GM12878 (cell line): ENCODE results near the gene DNAH17. TPM values are rescaled to one million over a fixed set of nuclear protein-coding genes. Genes with fewer than 3 reads are reported as not detected.

Experiments used
- ATAC-seq: fragments of 200-7000 bp; cut with Tn5 transposase; 3 replicates; pipeline ENCODE4 v1.9.1; 2020; ENCODE audit warnings: mild to moderate bottlenecking, moderate library complexity
- BruUV-seq: library from RNA; stranded (reverse); fragments of 400-500 nt; replicated peaks from 2 replicates; lab custom pipeline; 2021; lab: Mats Ljungman, UMichigan
- CTCF ChIA-PET: fragments of 300-600 bp; sonication (Branson Sonifier 250); formaldehyde crosslinking; extraction: SDS; loops from one replicate; lab custom pipeline; 2021; ENCODE audit warnings: inconsistent platforms; lab: Yijun Ruan, JAX
- POLR2A ChIA-PET: fragments of 350-600 bp; formaldehyde crosslinking; extraction: SDS; loops from one replicate; lab custom pipeline; 2021; ENCODE audit warnings: inconsistent platforms; lab: Charles Lee
- RAD21 ChIA-PET: fragments of 300-600 bp; sonication (Branson Sonifier 250); formaldehyde crosslinking; loops from one replicate; lab custom pipeline; 2023; ENCODE audit warnings: antibody characterized with exemption; ENCODE audit not compliant: unreplicated experiment; lab: Charles Lee
- SMC1A ChIA-PET: fragments of 300-600 bp; sonication (Branson Sonifier 250); formaldehyde crosslinking; loops from one replicate; lab custom pipeline; 2023; ENCODE audit not compliant: unreplicated experiment, uncharacterized antibody; lab: Charles Lee
- DNase-seq: peaks from one replicate; pipeline ENCODE4 v3.0.0-alpha.2; 2011; ENCODE audit warnings: low read depth, low spot score
- FAIRE-seq: peaks from 3 replicates; lab custom pipeline; 2011; peaks lifted over from hg19 to GRCh38; lab: Jason Lieb, UNC
- H2AFZ ChIP-seq: 2 replicates; pipeline ENCODE4 v1.6.0; 2011; ENCODE audit warnings: low read depth, low read length, control low read depth; ENCODE audit not compliant: control insufficient read depth
- H3K27ac ChIP-seq: 2 replicates; pipeline ENCODE4 v1.5.1; 2011; ENCODE audit warnings: control low read depth; ENCODE audit not compliant: control insufficient read depth, insufficient read depth
- H3K27me3 ChIP-seq, 2 experiments: replicated peaks in 1 of 2; 2 replicates each; pipeline versions ENCODE4 v1.6.0 to v1.6.1; 2011; ENCODE audit warnings: low read length in 1 of 2; ENCODE audit not compliant: control insufficient read depth in 2 of 2, insufficient read depth in 2 of 2
- H3K36me3 ChIP-seq, 2 experiments: 2 replicates each; pipeline ENCODE4 v1.5.1; 2011; ENCODE audit warnings: low read length in 1 of 2; ENCODE audit not compliant: control insufficient read depth in 2 of 2, insufficient read depth in 2 of 2
- H3K4me1 ChIP-seq: 2 replicates; pipeline ENCODE4 v1.6.1; 2011; ENCODE audit warnings: mild to moderate bottlenecking, low read length, moderate library complexity, mixed read lengths; ENCODE audit not compliant: control insufficient read depth, insufficient read depth
- H3K4me2 ChIP-seq: 2 replicates; pipeline ENCODE4 v1.6.0; 2011; ENCODE audit warnings: control low read depth; ENCODE audit not compliant: control insufficient read depth, insufficient read depth
- H3K4me3 ChIP-seq: fragments of 200-600 bp; sonication (generic); 2 replicates; pipeline ENCODE4 v1.5.1; 2016
- H3K79me2 ChIP-seq: 2 replicates; pipeline ENCODE4 v1.6.0; 2011; ENCODE audit warnings: low read length; ENCODE audit not compliant: control insufficient read depth, insufficient read depth
- H3K9ac ChIP-seq: 2 replicates; pipeline ENCODE4 v1.8.0; 2011; ENCODE audit warnings: low read length, control low read depth, mixed read lengths; ENCODE audit not compliant: control insufficient read depth, insufficient read depth
- H3K9me3 ChIP-seq: replicated peaks from 3 replicates; pipeline ENCODE4 v1.5.1; 2011; ENCODE audit warnings: mild to moderate bottlenecking, low read length; ENCODE audit not compliant: control insufficient read depth, insufficient read depth
- H4K20me1 ChIP-seq: 2 replicates; pipeline ENCODE4 v1.6.0; 2011; ENCODE audit not compliant: control insufficient read depth, insufficient read depth
- DPF2 ChIP-seq: fragments of 450-650 bp; IDR thresholded peaks from 2 replicates; pipeline ENCODE4 v1.6.1; 2017; ENCODE audit warnings: mild to moderate bottlenecking
- GATAD2B ChIP-seq: fragments of 450-650 bp; conservative IDR thresholded peaks from 2 replicates; pipeline ENCODE4 v1.6.1; 2017; ENCODE audit warnings: low read depth, mild to moderate bottlenecking, moderate library complexity
- IRF4 ChIP-seq: IDR thresholded peaks from 2 replicates; pipeline ENCODE4 v1.6.1; 2011; ENCODE audit warnings: low read depth, low read length
- KDM1A ChIP-seq: fragments of 200-600 bp; sonication (generic); IDR thresholded peaks from 2 replicates; pipeline ENCODE4 v1.6.1; 2016; ENCODE audit warnings: borderline replicate concordance
- KLF5 ChIP-seq: fragments of 450-650 bp; IDR thresholded peaks from 2 replicates; pipeline ENCODE4 v1.6.1; 2014; ENCODE audit warnings: mild to moderate bottlenecking; ENCODE audit not compliant: partially characterized antibody
- PBX3 ChIP-seq: IDR thresholded peaks from 2 replicates; pipeline ENCODE4 v1.6.1; 2011; ENCODE audit warnings: mild to moderate bottlenecking, low read depth, low read length, moderate library complexity; ENCODE audit not compliant: insufficient replicate concordance
- POLR2AphosphoS2 ChIP-seq: IDR thresholded peaks from 2 replicates; pipeline ENCODE4 v1.6.1; 2011; ENCODE audit warnings: low read depth, mild to moderate bottlenecking, low read length, improper control_type of control experiment, moderate library complexity
- POLR2AphosphoS5 ChIP-seq: IDR thresholded peaks from 2 replicates; pipeline ENCODE4 v1.6.1; 2011; ENCODE audit warnings: mild to moderate bottlenecking, low read length, inconsistent platforms
- RUNX3 ChIP-seq: IDR thresholded peaks from 2 replicates; pipeline ENCODE4 v1.6.1; 2012; ENCODE audit warnings: low read length, inconsistent platforms
- SMAD5 ChIP-seq: IDR thresholded peaks from 2 replicates; pipeline ENCODE4 v1.6.1; 2016; ENCODE audit warnings: antibody characterized with exemption, low read depth
- SP1 ChIP-seq: IDR thresholded peaks from one replicate; pipeline ENCODE4 v1.6.1; 2011; ENCODE audit warnings: low read depth, low read length
- STAT3 ChIP-seq: IDR thresholded peaks from 2 replicates; pipeline ENCODE4 v1.6.1; 2011; ENCODE audit warnings: low read depth, low read length, improper control_type of control experiment
- TAF1 ChIP-seq: IDR thresholded peaks from 2 replicates; pipeline ENCODE4 v1.6.1; 2011; ENCODE audit warnings: mild to moderate bottlenecking, low read depth, low read length, borderline replicate concordance
- ZNF274 ChIP-seq: IDR thresholded peaks from one replicate; pipeline ENCODE4 v1.8.0; 2011; ENCODE audit not compliant: insufficient read length, insufficient read depth
- ZSCAN29 ChIP-seq: fragments of 450-650 bp; IDR thresholded peaks from 2 replicates; pipeline ENCODE4 v1.6.1; 2017; ENCODE audit warnings: mild to moderate bottlenecking, moderate library complexity
- WGBS: methylation state at CpG from one replicate; pipeline ENCODE4 v1.1.6; 2016; ENCODE audit warnings: low lambda C conversion rate; ENCODE audit not compliant: insufficient replicate concordance, insufficient coverage; ENCODE audit errors: missing lambda C conversion rate; 5-methylcytosine and 5-hydroxymethylcytosine counted together
- in situ Hi-C: fragments of 300-500 bp; cut with MboI; formaldehyde crosslinking; loops from 9 replicates; pipeline ENCODE4 v1.14.3; 2018; ENCODE audit warnings: mixed read lengths
- intact Hi-C: fragments of 100-400 bp; cut with micrococcal nuclease; formaldehyde crosslinking; loops from one replicate; pipeline ENCODE4 v1.14.2; 2022; ENCODE audit not compliant: unreplicated experiment
- polyA plus RNA-seq, 11 experiments: library from polyadenylated mRNA; depleted of rRNA in 4 of 11; unstranded in 6 of 11; stranded (reverse) in 5 of 11; fragments of >200 nt; fragmentation: Nextera tagmentation in 4 of 11; fragmentation: Illumina TruSeq in 1 of 11; extraction: Ambion mirVana in 4 of 11; extraction: Trizol in 1 of 11; gene quantifications; 1 replicate in 1 of 11; 2 replicates in 10 of 11; pipeline versions ENCODE4 v1.2.1 to v1.2.3, GENCODE V29; 2011 to 2016; ENCODE audit warnings: inconsistent platforms in 2 of 11, missing spikeins in 2 of 11, low read depth in 1 of 11
- total RNA-seq, 4 experiments: library from RNA; depleted of rRNA in 3 of 4; stranded (reverse); fragments of >200 nt in 3 of 4; fragmentation: Illumina TruSeq in 1 of 4; extraction: Trizol in 1 of 4; gene quantifications; 2 replicates each; pipeline versions ENCODE4 v1.2.1 to v1.2.3, GENCODE V29; 2013 to 2021
- TF ChIP-seq, protein P1 (sequence below): IDR thresholded peaks from 2 replicates; pipeline ENCODE4 v1.6.1; 2011; ENCODE audit warnings: borderline replicate concordance, low read depth, mild to moderate bottlenecking, moderate library complexity, low read length; ENCODE audit not compliant: insufficient read depth, poor library complexity, severe bottlenecking
- TF ChIP-seq, protein P2 (sequence below): fragments of 450-650 bp; IDR thresholded peaks from 2 replicates; pipeline ENCODE4 v1.6.1; 2017; ENCODE audit warnings: mild to moderate bottlenecking, low read depth, inconsistent platforms; ENCODE audit not compliant: poor library complexity, severe bottlenecking

Gene DNAH17
- total and polyA plus RNA-seq, 10 of the 15 experiments (the other 5 are each of a cell fraction or from before 2014, with no cell fraction given) = 0.16 to 2.9 (median 0.56) TPM

- 95% methylated on average over 6 of the region's 6 CpGs for WGBS
- Histone ChIP-seq H3K4me3 (no peak overlapping the region), H3K79me2 (no peaks in the 10 kb centered on the region), H3K4me1 (no peaks in the 10 kb centered on the region; the same call in 1 of the 2 replicates), H3K9ac (no peak overlapping the region), H4K20me1 (no peaks in the 10 kb centered on the region; the same call in 1 of the 2 replicates), H2AFZ (no peak overlapping the region), H3K4me2 (no peak overlapping the region), H3K9me3 (no peaks in the 10 kb centered on the region), H3K27ac (no peak overlapping the region), H3K27me3 (no peaks in the 10 kb centered on the region), H3K36me3 (peaks cover 28 to 29% of the 10 kb centered on the region in 2 experiments)
- FAIRE-seq (no peak), ATAC-seq (no peak), DNase-seq (no peak)
- ChIA-PET POLR2A (no interaction called here), SMC1A (interaction anchor here (1.3 to 3.7 kb wide), 5 partner anchors 59 to 336 kb away, joined by 4 to 26 read pairs (median 21); partner anchors contain the start of gene SOCS3), CTCF (interaction anchor here (0.5 to 8.5 kb wide), 18 partner anchors 9 to 408 kb away, joined by 3 to 96 read pairs (median 4); no protein-coding TSS in a partner anchor), RAD21 (interaction anchor here (0.8 to 6.1 kb wide), 11 partner anchors 11 to 287 kb away, joined by 3 to 52 read pairs (median 6); partner anchors contain the start of gene SOCS3)
- TF ChIP-seq ZNF274 (no peak), IRF4 (no peak), PBX3 (no peak), KDM1A (no peak), SP1 (no peak), DPF2 (no peak), STAT3 (no peak), RUNX3 (no peak), POLR2AphosphoS2 (no peak), KLF5 (no peak), POLR2AphosphoS5 (no peak), GATAD2B (no peak), TAF1 (no peak), SMAD5 (no peak), ZSCAN29 (no peak)
- TF ChIP-seq, protein P1, sequence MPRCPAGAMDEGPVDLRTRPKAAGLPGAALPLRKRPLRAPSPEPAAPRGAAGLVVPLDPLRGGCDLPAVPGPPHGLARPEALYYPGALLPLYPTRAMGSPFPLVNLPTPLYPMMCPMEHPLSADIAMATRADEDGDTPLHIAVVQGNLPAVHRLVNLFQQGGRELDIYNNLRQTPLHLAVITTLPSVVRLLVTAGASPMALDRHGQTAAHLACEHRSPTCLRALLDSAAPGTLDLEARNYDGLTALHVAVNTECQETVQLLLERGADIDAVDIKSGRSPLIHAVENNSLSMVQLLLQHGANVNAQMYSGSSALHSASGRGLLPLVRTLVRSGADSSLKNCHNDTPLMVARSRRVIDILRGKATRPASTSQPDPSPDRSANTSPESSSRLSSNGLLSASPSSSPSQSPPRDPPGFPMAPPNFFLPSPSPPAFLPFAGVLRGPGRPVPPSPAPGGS = no peak
- TF ChIP-seq, protein P2, sequence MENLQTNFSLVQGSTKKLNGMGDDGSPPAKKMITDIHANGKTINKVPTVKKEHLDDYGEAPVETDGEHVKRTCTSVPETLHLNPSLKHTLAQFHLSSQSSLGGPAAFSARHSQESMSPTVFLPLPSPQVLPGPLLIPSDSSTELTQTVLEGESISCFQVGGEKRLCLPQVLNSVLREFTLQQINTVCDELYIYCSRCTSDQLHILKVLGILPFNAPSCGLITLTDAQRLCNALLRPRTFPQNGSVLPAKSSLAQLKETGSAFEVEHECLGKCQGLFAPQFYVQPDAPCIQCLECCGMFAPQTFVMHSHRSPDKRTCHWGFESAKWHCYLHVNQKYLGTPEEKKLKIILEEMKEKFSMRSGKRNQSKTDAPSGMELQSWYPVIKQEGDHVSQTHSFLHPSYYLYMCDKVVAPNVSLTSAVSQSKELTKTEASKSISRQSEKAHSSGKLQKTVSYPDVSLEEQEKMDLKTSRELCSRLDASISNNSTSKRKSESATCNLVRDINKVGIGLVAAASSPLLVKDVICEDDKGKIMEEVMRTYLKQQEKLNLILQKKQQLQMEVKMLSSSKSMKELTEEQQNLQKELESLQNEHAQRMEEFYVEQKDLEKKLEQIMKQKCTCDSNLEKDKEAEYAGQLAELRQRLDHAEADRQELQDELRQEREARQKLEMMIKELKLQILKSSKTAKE = no peak
- intact Hi-C loops = loop anchor here (10.0 kb wide), 1 partner anchor 336 kb away; no protein-coding TSS in a partner anchor
- in situ Hi-C loops = loop anchor here (5.0 kb wide), 1 partner anchor 59 kb away; the partner anchor contains the start of gene SOCS3
- BruUV-seq = TSS peak; percentile 14
These were observed 156.1 kb downstream of the DNAH17 start for GRCh38 chr17:78421084-78421533.
